ENCODE measurements around the gene JAK2. TPM values are rescaled to one million over a fixed set of nuclear protein-coding genes. Genes with fewer than 3 reads are reported as not detected.

The JAK2 gene
- total RNA-seq, 1 donor from 2014 or later: 32.8 TPM

- ATAC-seq (no peak), DNase-seq (no peak)
- Histone ChIP-seq H3K36me3 (no peaks in the 10 kb centered on the region), H3K4me3 (no peak overlapping the region), H3K27ac (no peak overlapping the region), H3K4me1 (no peaks in the 10 kb centered on the region), H3K9me3 (no peaks in the 10 kb centered on the region), H3K27me3 (ENCODE audit: low read depth) (no peaks in the 10 kb centered on the region)
- intact Hi-C loops (cut with DNase I): no loop called here
- TF ChIP-seq CTCF (IDR thresholded peaks at IDR 0.05): no peak
Measured at GRCh38 chr9:4969130-4969529, 15.9 kb upstream of the JAK2 start.

GRCh38 chr9:4970970-4971641 lies 14.0 kb upstream of the JAK2 start:
- Histone ChIP-seq H3K4me3 (no peak overlapping the region), H3K27me3 (ENCODE audit: low read depth) (no peaks in the 10 kb centered on the region), H3K27ac (no peak overlapping the region), H3K4me1 (no peaks in the 10 kb centered on the region), H3K36me3 (no peaks in the 10 kb centered on the region), H3K9me3 (no peaks in the 10 kb centered on the region)
- no peak for DNase-seq
- ATAC-seq: peak in 1 of 2 donors; percentile 35
- no peak for TF ChIP-seq CTCF (IDR thresholded peaks at IDR 0.05)
- intact Hi-C loops (cut with DNase I): no loop called here

- ATAC-seq: no peak
- H3K36me3 ChIP-seq: no peaks in the 10 kb centered on the region
- H3K4me1 ChIP-seq: no peaks in the 10 kb centered on the region
- DNase-seq: no peak
- H3K9me3 ChIP-seq: no peaks in the 10 kb centered on the region
- no peaks in the 10 kb centered on the region for H3K27me3 ChIP-seq (ENCODE audit: low read depth)
- intact Hi-C loops (cut with DNase I): no loop called here
- H3K4me3 ChIP-seq: no peak overlapping the region
- H3K27ac ChIP-seq: no peak overlapping the region
- no peak for TF ChIP-seq CTCF (IDR thresholded peaks at IDR 0.05)
Measured at GRCh38 chr9:4973246-4973645, 11.8 kb upstream of the JAK2 start.

- Histone ChIP-seq H3K27me3 (ENCODE audit: low read depth) (no peaks in the 10 kb centered on the region), H3K4me1 (no peaks in the 10 kb centered on the region), H3K27ac (no peak overlapping the region), H3K4me3 (no peak overlapping the region), H3K9me3 (no peaks in the 10 kb centered on the region), H3K36me3 (no peaks in the 10 kb centered on the region)
- ATAC-seq: no peak
- no peak for TF ChIP-seq CTCF (IDR thresholded peaks at IDR 0.05)
- no peak for DNase-seq
- intact Hi-C loops (cut with DNase I): no loop called here
Measured at GRCh38 chr9:4973902-4974301, 11.2 kb upstream of the JAK2 start.

GRCh38 chr9:4979239-4979638 lies 5.8 kb upstream of the JAK2 start:
- DNase-seq: no peak
- TF ChIP-seq CTCF (IDR thresholded peaks at IDR 0.05): no peak
- ATAC-seq: no peak
- Histone ChIP-seq H3K4me3 (no peak overlapping the region), H3K36me3 (no peaks in the 10 kb centered on the region), H3K27me3 (ENCODE audit: low read depth) (no peaks in the 10 kb centered on the region), H3K9me3 (no peaks in the 10 kb centered on the region), H3K27ac (no peak overlapping the region), H3K4me1 (peaks cover 17% of the 10 kb centered on the region)
- intact Hi-C loops (cut with DNase I): no loop called here

Data from lower lobe of right lung (tissue), 2 donors.